LNCaP clone FGC (cell line): ENCODE results near the gene TSR3.

Experiments used
- DNase-seq: peaks from one replicate; pipeline ENCODE4 v3.0.0-alpha.2; 2011; ENCODE audit warnings: low read depth
- H3K4me3 ChIP-seq: 2 replicates; pipeline ENCODE4 v1.5.1; 2011; ENCODE audit warnings: mild to moderate bottlenecking, low read depth, low read length, control low read depth
- TF ChIP-seq, protein P1 (sequence below): IDR thresholded peaks from 2 replicates; pipeline ENCODE4 v1.5.1; 2012; ENCODE audit warnings: mild to moderate bottlenecking; ENCODE audit not compliant: control insufficient read depth, insufficient read depth; ENCODE audit errors: extremely low read depth

Gene TSR3

DNA sequence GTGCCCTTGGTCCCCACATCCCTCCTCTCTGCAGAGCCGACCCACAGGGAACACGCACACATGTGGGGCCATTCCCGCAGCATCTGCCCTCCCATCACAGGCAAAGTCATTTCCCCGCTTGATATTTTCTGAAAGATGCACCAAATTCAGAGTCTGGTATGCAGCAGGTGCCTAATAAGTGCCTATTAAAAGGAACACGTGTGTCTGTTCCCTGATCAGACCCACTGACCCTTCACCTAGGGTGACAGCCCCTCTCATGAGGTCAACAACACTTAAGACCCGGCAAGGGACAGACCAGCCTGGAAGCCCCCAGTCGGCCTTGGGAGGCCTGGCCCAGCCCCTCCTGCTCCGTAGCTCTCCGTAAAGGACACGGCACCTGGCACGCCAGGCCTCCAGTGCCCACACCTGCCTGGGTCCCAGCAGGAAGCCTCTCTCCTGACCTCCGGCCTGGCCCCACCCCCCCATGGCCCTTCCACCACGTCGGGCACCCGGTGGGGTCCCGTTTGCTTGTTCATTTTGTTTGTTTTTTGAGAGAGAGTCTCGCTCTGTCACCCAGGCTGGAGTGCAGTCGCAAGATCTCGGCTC is 42.8 kb upstream of the TSR3 start:
- TF ChIP-seq, protein P1, sequence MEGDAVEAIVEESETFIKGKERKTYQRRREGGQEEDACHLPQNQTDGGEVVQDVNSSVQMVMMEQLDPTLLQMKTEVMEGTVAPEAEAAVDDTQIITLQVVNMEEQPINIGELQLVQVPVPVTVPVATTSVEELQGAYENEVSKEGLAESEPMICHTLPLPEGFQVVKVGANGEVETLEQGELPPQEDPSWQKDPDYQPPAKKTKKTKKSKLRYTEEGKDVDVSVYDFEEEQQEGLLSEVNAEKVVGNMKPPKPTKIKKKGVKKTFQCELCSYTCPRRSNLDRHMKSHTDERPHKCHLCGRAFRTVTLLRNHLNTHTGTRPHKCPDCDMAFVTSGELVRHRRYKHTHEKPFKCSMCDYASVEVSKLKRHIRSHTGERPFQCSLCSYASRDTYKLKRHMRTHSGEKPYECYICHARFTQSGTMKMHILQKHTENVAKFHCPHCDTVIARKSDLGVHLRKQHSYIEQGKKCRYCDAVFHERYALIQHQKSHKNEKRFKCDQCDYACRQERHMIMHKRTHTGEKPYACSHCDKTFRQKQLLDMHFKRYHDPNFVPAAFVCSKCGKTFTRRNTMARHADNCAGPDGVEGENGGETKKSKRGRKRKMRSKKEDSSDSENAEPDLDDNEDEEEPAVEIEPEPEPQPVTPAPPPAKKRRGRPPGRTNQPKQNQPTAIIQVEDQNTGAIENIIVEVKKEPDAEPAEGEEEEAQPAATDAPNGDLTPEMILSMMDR: no peak
- no peak for DNase-seq
- no peak overlapping the region for H3K4me3 ChIP-seq

DNA sequence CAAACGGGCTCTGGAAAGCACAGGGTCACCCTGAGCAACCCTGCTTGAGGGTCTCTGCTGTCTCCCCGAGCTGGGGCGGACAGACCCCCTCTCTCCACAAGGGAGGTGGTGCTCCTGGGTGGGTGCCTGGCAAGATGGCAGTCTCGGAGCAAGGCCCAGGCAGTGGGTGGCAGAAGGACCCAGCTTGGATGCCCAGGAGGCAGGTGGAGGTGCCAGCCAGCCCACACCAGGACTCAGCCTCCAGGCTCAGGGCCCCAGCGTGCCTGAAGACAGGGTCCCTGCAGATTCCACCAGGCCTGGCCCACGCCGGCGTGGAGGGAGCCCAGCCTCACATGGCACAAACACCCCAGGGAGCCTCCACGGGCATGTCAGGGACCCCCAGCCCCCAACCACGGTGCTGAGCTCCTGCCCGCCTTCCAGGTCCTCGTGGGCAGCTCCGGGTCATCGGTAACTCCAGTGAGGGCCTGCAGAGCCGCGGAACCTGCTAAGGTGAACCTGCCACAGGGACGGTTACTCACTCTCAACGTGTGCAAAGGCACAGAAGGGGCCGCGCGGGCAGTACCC is 42.0 kb upstream of the TSR3 start:
- H3K4me3 ChIP-seq: no peak overlapping the region
- TF ChIP-seq, protein P1: no peak
- no peak for DNase-seq

DNA sequence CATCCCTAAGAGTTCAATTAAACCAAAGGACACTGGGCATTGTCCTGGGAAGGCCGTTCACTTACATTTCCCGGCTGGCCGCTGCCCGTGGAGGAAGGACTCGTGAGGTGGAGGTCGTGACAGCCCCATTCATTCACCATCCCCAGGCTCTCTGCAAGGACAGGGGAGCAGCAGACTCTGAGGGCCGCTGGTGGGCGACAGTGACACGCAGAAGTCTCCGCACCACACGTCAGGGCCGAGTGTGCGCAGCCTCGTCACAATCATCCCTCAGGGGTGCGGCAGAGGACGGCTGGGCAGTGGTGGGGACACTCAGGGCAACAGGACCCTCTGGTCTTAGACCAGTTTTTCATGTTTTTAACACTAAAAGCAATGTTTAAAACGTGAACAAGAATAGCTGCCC is 41.1 kb upstream of the TSR3 start:
- H3K4me3 ChIP-seq: no peak overlapping the region
- TF ChIP-seq, protein P1: no peak
- DNase-seq: no peak

DNA sequence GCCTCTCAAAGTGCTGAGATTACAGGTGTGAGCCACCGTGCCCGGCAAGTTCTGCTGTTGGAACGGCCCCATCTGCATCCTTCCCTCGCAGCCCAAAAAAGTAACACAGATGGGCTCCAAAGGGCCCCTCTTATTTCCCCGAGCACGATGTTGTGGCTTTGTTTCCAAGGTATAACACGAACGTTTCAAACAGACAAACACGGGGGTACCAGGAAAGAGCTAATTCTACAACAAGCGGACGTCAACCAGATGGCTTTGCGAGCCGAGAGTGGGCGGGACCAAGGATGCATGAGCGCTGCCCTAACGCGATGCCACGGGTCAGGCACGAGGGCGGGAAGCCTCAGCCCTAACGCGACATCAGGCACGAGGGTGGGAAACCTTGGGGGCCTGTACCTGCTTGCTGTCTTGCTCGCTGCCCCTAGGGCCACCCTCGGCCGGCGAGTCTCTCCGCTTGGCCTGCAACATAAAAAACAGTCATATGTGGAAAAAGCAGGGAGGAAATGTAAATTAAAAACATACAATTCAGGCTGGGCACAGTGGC is 38.6 kb upstream of the TSR3 start:
- TF ChIP-seq, protein P1: no peak
- H3K4me3 ChIP-seq: no peak overlapping the region
- no peak for DNase-seq

DNA sequence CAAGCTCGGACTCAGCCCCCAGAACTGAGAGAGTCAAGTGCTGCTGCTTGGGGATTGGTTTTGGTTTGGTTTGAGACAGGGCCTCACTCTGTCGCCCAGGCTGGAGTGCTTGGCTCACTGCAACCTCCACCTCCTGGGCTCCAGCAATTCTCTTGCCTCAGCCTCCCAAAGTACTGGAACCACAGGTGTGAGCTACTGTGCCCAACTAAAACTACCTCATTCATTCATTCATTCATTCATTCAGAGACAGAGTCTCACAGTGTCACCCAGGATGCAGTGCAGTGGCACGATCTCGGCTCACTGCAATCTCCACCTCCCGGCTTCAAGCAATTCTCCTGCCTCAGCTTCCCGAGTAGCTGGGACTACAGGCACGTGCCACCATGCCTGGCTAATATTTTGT is 38.1 kb upstream of the TSR3 start:
- TF ChIP-seq, protein P1: no peak
- H3K4me3 ChIP-seq: no peak overlapping the region
- DNase-seq: no peak

DNA sequence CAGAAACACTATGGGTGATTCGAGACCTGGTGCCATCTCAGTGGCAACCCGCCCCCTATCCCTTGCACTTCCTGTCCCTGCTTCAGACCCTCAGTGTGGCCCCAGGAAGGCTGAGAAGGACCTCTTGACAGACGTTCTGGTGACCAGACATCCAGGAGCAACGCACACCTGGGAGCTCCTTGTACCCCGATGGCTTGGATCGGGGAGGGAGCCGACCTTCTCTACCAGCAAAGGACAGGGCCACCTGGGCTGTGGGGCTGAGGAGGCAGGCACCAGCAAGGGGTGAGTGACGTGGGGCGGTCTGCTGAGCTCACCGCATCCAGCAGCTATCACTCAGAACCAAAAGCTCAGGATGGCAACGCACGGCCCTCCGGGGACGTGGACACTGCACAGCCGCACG is 35.7 kb upstream of the TSR3 start:
- TF ChIP-seq, protein P1: no peak
- no peak overlapping the region for H3K4me3 ChIP-seq
- no peak for DNase-seq

DNA sequence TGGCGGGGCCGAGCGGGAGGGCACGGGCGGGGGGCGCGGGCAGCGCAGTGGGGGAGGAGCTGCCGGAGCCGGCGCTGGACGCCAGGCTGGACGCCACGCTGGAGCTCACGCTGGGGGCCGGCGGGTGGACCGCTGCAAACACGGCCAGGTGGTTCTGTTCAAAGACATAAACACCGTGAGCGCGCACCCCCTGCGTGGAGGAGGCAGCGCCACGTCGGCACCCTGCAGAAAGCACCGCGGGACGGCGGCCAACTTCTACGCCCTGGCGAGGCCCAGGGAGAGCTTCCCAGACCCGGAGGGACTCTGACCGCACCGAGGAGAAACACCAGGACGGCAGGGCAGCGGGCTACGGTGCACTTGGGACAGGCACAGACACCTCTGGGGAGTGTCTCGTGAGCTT is 33.6 kb upstream of the TSR3 start:
- TF ChIP-seq, protein P1: no peak

More for the DNA sequence above, 33.6 kb upstream of the TSR3 start:
- no peak for DNase-seq
- H3K4me3 ChIP-seq: no peak overlapping the region
